K562 (cell line): ENCODE results near the gene DCLK1. TPM values are rescaled to one million over a fixed set of nuclear protein-coding genes. Genes with fewer than 3 reads are reported as not detected.
A peak's percentile ranks its signal among the peaks of the same experiment; 100 is the strongest.

ENCODE experiments used
- ATAC-seq: fragments of 200-7000 bp; cut with Tn5 transposase; 3 replicates; pipeline ENCODE4 v1.9.1; 2020; ENCODE audit warnings: moderate library complexity
- BruUV-seq: library from RNA; stranded (reverse); fragments of 400-500 nt; replicated peaks from 2 replicates; lab custom pipeline; 2021; lab: Mats Ljungman, UMichigan
- CTCF ChIA-PET: fragments of 300-600 bp; formaldehyde crosslinking; extraction: SDS; loops from one replicate; lab custom pipeline; 2021; ENCODE audit warnings: low intra/inter-chr PET ratio; lab: Yijun Ruan, JAX
- POLR2A ChIA-PET: fragments of 300-600, 350-650 bp; sonication (Branson Sonifier 250); formaldehyde crosslinking; extraction: SDS; loops from one replicate; lab custom pipeline; 2021; ENCODE audit warnings: antibody characterized with exemption, inconsistent platforms; lab: Yijun Ruan, JAX
- DNase-seq, 4 experiments: peaks; one replicate each; pipeline versions ENCODE4 v3.0.0 to v3.0.0-alpha.2; 2011 to 2018; ENCODE audit warnings: low spot score in 3 of 4, mixed read lengths in 3 of 4; ENCODE audit errors: extremely low read depth in 1 of 4
- FAIRE-seq: peaks from 2 replicates; lab custom pipeline; 2011; peaks lifted over from hg19 to GRCh38; lab: Jason Lieb, UNC
- H2AFZ ChIP-seq: 2 replicates; pipeline ENCODE4 v1.6.0; 2011; ENCODE audit warnings: low read depth, low read length, control low read depth, inconsistent platforms
- H3K27ac ChIP-seq: fragments of 200-600 bp; 3 replicates; pipeline ENCODE4 v1.8.0; 2011; ENCODE audit warnings: low read depth, mild to moderate bottlenecking, control low read depth, inconsistent platforms, low read length, moderate library complexity, mixed read lengths; ENCODE audit errors: extremely low read depth
- H3K27me3 ChIP-seq, 2 experiments: fragments of 300-600 bp in 1 of 2; 2 replicates in 1 of 2; 3 replicates in 1 of 2; pipeline versions ENCODE4 v1.6.0 to v1.8.0; 2011; ENCODE audit warnings: inconsistent platforms in 2 of 2, low read length in 2 of 2, mild to moderate bottlenecking in 1 of 2, mixed read lengths in 1 of 2, moderate library complexity in 1 of 2; ENCODE audit not compliant: control insufficient read depth in 2 of 2, insufficient read depth in 2 of 2
- H3K36me3 ChIP-seq: fragments of 300-600 bp; 3 replicates; pipeline ENCODE4 v1.8.0; 2011; ENCODE audit warnings: mild to moderate bottlenecking, low read length, inconsistent platforms; ENCODE audit not compliant: control insufficient read depth, insufficient read depth
- H3K4me1 ChIP-seq, 2 experiments: fragments of 200-600 bp in 1 of 2; replicated peaks in 1 of 2; 2 replicates in 1 of 2; 3 replicates in 1 of 2; pipeline versions ENCODE4 v1.5.1 to v1.8.0; 2011; ENCODE audit warnings: inconsistent platforms in 2 of 2, low read length in 2 of 2, mild to moderate bottlenecking in 1 of 2, mixed read lengths in 1 of 2, moderate library complexity in 1 of 2; ENCODE audit not compliant: control insufficient read depth in 2 of 2, insufficient read depth in 2 of 2
- H3K4me2 ChIP-seq: 2 replicates; pipeline ENCODE4 v1.6.1; 2011; ENCODE audit warnings: low read length, control low read depth, inconsistent platforms, mixed read lengths; ENCODE audit not compliant: insufficient read depth
- H3K4me3 ChIP-seq: fragments of 200-600 bp; sonication (generic), shearing (Covaris generic); 2 replicates; pipeline ENCODE4 v1.5.1; 2016; ENCODE audit warnings: control low read depth, inconsistent platforms
- H3K79me2 ChIP-seq: fragments of 200-600 bp; 3 replicates; pipeline ENCODE4 v1.8.0; 2011; ENCODE audit warnings: low read length, inconsistent platforms; ENCODE audit not compliant: control insufficient read depth, insufficient read depth
- H3K9ac ChIP-seq, 2 experiments: 2 replicates each; pipeline versions ENCODE4 v1.6.0 to v1.6.1; 2011; ENCODE audit warnings: low read depth in 2 of 2, low read length in 2 of 2, control low read depth in 1 of 2, inconsistent platforms in 1 of 2, mild to moderate bottlenecking in 1 of 2, mixed read lengths in 1 of 2; ENCODE audit not compliant: insufficient read depth in 1 of 2
- H3K9me1 ChIP-seq: one replicate; pipeline ENCODE4 v1.6.0; 2011; ENCODE audit warnings: inconsistent platforms, mild to moderate bottlenecking, low read length, moderate library complexity; ENCODE audit not compliant: control insufficient read depth, insufficient read depth
- H3K9me3 ChIP-seq: replicated peaks from 2 replicates; pipeline ENCODE4 v1.5.1; 2011; ENCODE audit warnings: low read depth, low read length, inconsistent platforms; ENCODE audit not compliant: control insufficient read depth, insufficient read depth
- H4K20me1 ChIP-seq: replicated peaks from 2 replicates; pipeline ENCODE4 v1.6.1; 2011; ENCODE audit warnings: low read length, inconsistent platforms, mixed read lengths; ENCODE audit not compliant: control insufficient read depth, insufficient read depth
- TCF3 ChIP-seq: sonication (generic); formaldehyde crosslinking; IDR thresholded peaks from 2 replicates; pipeline ENCODE4 v1.4.0; 2020; ENCODE audit warnings: mild to moderate bottlenecking, missing genetic modification reagents
- TEAD1 ChIP-seq, 2 experiments: fragments of 450-650 bp in 1 of 2; sonication (generic) in 1 of 2; formaldehyde crosslinking; IDR thresholded peaks; 2 replicates each; pipeline versions ENCODE4 v1.4.0 to v1.8.0; 2020 to 2022; ENCODE audit warnings: mild to moderate bottlenecking in 2 of 2, missing genetic modification reagents in 1 of 2
- TEAD4 ChIP-seq, 2 experiments: sonication (generic) in 1 of 2; formaldehyde crosslinking in 1 of 2; IDR thresholded peaks; 2 replicates each; pipeline versions ENCODE4 v1.6.1 to v1.8.0; 2012 to 2022; ENCODE audit warnings: borderline replicate concordance in 1 of 2, inconsistent platforms in 1 of 2, low read length in 1 of 2, mild to moderate bottlenecking in 1 of 2, missing genetic modification reagents in 1 of 2
- ZMIZ1 ChIP-seq, 2 experiments: fragments of 150-350 bp in 1 of 2; IDR thresholded peaks; 2 replicates each; pipeline ENCODE4 v1.6.1; 2012 to 2016; ENCODE audit warnings: low read depth in 2 of 2, low read length in 2 of 2, mild to moderate bottlenecking in 1 of 2, moderate library complexity in 1 of 2
- WGBS: fragments of 100-300 bp; shearing (Covaris generic); methylation state at CpG from one replicate; pipeline ENCODE4 v1.1.6; 2016; ENCODE audit warnings: low coverage, mixed read lengths; ENCODE audit not compliant: insufficient coverage; ENCODE audit errors: missing lambda C conversion rate; 5-methylcytosine and 5-hydroxymethylcytosine counted together
- in situ Hi-C: fragments of 300-500 bp; cut with MboI; formaldehyde crosslinking; loops from 4 replicates; pipeline ENCODE4 v1.15.0; 2018; ENCODE audit warnings: inconsistent platforms, mixed read lengths
- intact Hi-C: fragments of 100-400 bp; cut with micrococcal nuclease; formaldehyde crosslinking; loops from 2 replicates; pipeline ENCODE4 v1.14.2; 2022
- polyA plus RNA-seq, 8 experiments: library from polyadenylated mRNA; depleted of rRNA in 4 of 8; stranded (reverse) in 5 of 8; unstranded in 3 of 8; fragments of >200 nt; fragmentation: Nextera tagmentation in 2 of 8; fragmentation: Illumina TruSeq in 1 of 8; extraction: Ambion mirVana in 2 of 8; extraction: Trizol in 1 of 8; gene quantifications; 2 replicates each; pipeline versions ENCODE4 v1.2.1 to v1.2.3, GENCODE V29; 2011 to 2014; ENCODE audit warnings: inconsistent platforms in 1 of 8, missing spikeins in 1 of 8
- total RNA-seq, 7 experiments: library from RNA; depleted of rRNA in 6 of 7; stranded (reverse); fragments of >200 nt in 6 of 7; fragmentation: Illumina TruSeq in 2 of 7; extraction: Trizol in 2 of 7; gene quantifications; 2 replicates each; pipeline versions ENCODE4 v1.2.1 to v1.2.3, GENCODE V29; 2011 to 2021; ENCODE audit warnings: low replicate concordance in 1 of 7

The DCLK1 gene
- total and polyA plus RNA-seq, 9 of the 15 experiments (the other 6 are each of a cell fraction or from before 2014, with no cell fraction given): 0.07 TPM; not detected in 8

- DNase-seq (no peak), FAIRE-seq (no peak)
- in situ Hi-C loops: no loop called here
- intact Hi-C loops: no loop called here
- no TSS peak for BruUV-seq
- 0% methylated on average over 3 of the region's 3 CpGs for WGBS
- H3K9ac ChIP-seq: no peak overlapping the region
- no peaks in the 10 kb centered on the region for H4K20me1 ChIP-seq
- H3K27ac ChIP-seq: no peak overlapping the region
- H3K4me2 ChIP-seq: no peak overlapping the region
- H2AFZ ChIP-seq: no peak overlapping the region
- H3K9me3 ChIP-seq: no peaks in the 10 kb centered on the region
- POLR2A ChIA-PET: no interaction called here
- no peak for TF ChIP-seq ZMIZ1 (IDR thresholded peaks at IDR 0.05; ENCODE audit: low read depth in 2 of 2, low read length in 2 of 2)
- TF ChIP-seq TCF3 (CRISPR knock-in tag): peak; percentile 34; the same call in 1 of the 2 replicates
- TF ChIP-seq TEAD1 (CRISPR knock-in tag; IDR thresholded peaks at IDR 0.05): peak in 1 of 2 experiments; percentile 72; a peak in 2 of 4 replicates
- TF ChIP-seq TEAD4 (IDR thresholded peaks at IDR 0.05; ENCODE audit: low read length): peak; percentile 30; the same call in 1 of the 2 replicates
- no peak for TF ChIP-seq TEAD4 (CRISPR knock-in tag; IDR thresholded peaks at IDR 0.05; ENCODE audit: borderline replicate concordance)
- TF ChIP-seq, all 486 proteins: peak for 3
- H3K4me1 ChIP-seq: no peaks in the 10 kb centered on the region
- no peaks in the 10 kb centered on the region for H3K27me3 ChIP-seq
- no peak for ATAC-seq
- H3K9me1 ChIP-seq: no peaks in the 10 kb centered on the region
- CTCF ChIA-PET: no interaction called here
- no peaks in the 10 kb centered on the region for H3K79me2 ChIP-seq
- no peaks in the 10 kb centered on the region for H3K36me3 ChIP-seq
- no peak overlapping the region for H3K4me3 ChIP-seq
Observed at GRCh38 chr13:35743165-35743564, 388.0 kb downstream of the DCLK1 start.
